HG03469 (cell line): ENCODE results near the gene SLC5A2.
"Not testable (repeated sequence)": the region's sequence is repeated elsewhere in the genome, so short reads cannot be mapped to it uniquely, and the experiment has no call there.

Experiments
- ATAC-seq: cut with Tn5 transposase; IDR thresholded peaks from one replicate; pipeline ENCODE4 v1.9.1; 2021; ENCODE audit warnings: mild to moderate bottlenecking, moderate library complexity, moderate number of reproducible peaks; ENCODE audit not compliant: unreplicated experiment

SLC5A2 gene

DNA sequence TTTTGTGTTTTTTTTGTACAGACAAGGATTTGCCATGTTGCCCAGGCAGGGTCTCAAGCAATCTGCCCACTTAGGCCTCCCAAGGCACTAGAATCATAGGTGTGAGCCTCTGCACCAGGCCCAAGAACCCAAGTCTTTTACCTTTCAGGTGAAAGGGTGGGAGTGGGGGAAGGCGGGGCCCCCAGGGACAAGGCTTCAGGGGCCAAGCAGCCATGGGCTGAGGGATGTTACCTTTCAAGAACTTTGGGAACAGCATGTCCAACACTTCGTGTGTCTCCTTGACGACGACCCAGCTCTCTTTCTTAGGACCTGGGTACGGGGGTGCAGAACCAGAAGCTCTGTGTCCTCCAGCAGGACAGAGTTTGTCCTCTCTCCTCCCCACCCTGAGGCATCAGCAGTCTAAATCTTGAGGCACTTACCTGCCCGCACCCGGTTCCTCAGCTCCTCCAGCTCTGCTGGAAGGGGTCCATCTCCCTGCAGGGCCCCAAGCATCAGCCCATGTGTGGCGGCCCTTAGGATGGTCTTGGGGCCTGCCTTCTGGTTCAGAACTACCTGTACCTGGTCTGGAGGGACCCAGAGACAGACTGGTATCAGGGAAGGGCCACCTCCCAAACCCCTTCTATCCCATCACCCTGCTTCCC, 9.0 kb downstream of the SLC5A2 start:
- ATAC-seq = no peak

DNA sequence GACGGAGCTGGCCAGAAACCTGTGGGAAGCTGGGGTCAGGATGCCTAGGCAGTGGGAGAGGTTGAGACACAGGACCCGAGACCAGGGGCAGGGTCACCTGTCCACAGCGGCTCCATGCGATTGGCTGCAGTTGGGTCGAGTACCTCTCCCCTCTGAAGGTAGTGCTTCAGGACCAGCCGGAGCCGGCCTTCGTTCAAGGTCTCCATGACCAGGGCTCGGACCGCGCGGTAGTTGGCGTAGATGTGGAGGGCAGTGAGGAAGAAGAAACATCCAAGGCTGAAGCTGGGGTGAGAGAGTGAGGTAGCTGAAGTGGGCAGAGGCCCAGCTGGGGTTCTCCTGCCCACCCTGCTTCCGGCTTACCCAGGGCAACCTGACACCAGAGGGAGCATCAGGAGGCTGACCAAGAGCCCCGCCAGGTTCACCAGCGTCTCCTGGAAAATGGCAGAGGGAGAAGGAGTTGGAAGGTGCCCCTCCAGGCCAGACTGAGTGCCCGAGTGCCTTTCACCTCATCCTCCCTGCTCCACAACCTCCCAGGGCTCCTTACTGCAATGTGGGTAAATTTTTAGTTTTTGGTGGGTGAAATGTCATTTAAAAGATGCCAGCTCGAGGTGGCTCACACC, 10.7 kb downstream of the SLC5A2 start:
- no peak for ATAC-seq

DNA sequence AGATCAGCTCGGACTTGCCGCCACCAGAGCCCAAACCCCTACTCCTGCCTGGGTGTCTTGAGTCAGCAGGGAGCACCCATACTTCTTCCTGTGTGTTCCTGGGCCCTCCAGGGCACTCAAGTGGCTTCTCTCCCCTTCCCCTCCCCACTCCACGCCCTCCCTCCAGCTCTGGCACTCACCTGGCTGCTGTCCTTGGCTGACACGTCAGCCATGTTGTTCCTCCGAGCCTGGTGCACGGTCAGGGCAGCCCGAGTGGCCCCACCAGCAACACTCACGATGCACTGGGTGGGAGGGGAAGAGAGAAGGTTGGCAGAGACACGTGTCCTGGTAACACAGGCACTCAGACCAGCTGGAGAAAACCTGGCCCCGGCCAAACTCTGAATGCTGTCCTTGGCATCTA, 13.7 kb downstream of the SLC5A2 start:
- ATAC-seq = no peak

DNA sequence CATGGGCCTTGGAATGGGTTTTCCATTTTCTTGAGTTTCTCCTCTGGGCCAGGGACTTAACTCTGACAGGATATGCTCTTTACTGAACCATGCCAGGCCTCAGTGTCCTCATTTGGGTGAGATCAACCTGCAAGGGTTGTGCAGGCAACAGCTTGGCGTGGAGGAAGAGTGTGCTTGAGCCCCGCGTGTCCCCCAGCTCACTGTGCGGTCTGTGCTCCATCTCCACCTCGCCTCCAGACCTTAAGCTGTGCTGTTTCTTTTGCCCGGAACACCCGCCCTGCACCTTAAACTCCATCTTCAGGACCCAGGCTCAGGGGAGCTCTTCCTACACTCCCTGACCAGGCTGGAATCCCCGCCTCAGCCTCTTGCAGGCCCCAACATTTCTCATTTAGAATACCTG, 15.6 kb downstream of the SLC5A2 start:
- no peak for ATAC-seq

DNA sequence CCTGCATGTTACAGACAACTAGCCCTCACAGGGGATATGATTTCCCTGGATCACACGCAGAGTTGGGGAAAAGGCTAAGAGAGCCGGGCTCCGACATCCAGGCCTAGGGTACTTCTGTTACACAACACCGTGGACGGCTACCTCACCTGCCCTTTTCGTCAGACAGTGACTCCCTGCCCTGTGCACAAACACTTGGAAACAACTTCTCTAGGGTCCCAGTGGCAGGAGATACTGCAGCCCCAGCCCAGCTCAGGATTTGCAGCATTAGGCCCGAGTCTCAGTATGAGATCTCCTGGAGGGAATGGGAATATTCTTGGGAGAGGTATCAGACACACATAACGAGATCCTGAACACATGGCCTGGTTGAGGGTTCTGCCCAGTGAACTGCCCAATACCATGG, 17.0 kb downstream of the SLC5A2 start:
- no peak for ATAC-seq

DNA sequence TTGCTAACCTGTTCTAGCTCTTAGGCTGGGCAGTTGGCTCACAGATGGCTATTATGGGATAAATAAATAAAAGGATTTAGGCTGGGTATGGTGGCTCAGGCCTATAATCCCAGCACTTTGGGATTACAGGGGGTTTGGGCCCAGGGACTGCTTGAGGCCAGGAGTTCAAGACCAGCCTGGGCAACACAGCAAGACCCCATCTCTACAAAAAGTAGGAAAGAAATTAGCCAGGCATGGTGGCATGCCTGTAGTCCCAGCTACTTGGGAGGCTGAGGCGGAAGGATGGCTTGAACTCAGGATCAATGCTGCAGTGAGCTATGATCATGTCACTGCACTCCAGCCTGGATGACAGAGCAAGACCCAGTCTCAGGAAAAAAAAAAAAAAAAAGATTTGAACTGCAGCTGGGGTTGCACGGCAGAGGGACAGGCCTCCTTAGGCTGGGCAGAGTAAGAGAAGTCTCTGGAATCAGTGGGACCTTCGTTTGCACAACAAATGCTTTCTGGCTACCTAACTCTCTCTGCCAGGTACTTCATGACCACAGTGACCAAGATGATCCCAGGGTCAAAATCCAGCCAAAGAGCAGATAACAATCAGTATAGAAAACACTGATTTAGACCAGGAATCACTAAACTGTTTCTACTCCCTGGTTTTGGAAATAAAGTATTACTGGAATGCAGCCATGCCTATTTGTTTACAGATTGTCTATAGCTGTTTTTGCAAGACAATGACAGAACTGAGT, 18.5 kb downstream of the SLC5A2 start:
- ATAC-seq = no peak

DNA sequence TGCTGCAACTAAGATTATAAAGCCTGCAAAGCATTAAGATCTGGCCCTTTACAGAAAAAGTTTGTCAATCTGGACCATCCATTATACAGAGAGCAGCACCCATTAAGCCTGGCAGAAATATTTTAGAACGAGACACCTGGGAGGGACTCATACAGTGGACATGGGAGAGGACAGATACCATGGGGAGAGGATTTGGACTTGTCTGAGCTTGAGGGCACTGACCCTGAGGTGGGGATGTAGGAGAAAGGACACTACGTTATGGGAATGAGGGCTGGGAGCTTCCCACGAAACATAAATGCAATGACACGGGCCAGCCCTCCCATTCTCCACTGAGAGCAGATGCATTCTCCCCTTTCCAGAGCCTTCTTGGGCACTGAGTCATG, 19.0 kb downstream of the SLC5A2 start:
- ATAC-seq = no peak

DNA sequence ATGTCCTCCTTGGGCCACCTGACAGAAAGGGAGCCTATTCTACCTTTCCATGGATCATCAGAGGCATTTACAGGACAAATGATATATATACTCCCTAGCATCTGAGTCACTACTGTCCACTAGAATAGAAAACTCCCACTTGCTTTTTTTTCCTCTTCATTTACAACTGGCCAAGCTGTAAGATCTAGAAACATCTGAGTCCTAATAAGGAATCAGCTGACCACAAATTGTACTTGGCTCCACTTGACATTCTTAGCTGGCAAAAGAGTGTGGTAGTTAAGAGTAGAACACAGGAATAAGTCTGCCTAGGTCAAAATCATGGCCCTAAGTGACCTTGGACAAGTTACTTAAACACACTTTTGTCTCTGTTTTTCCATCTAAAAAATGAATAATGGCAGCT, 20.1 kb downstream of the SLC5A2 start:
- ATAC-seq = no peak

DNA sequence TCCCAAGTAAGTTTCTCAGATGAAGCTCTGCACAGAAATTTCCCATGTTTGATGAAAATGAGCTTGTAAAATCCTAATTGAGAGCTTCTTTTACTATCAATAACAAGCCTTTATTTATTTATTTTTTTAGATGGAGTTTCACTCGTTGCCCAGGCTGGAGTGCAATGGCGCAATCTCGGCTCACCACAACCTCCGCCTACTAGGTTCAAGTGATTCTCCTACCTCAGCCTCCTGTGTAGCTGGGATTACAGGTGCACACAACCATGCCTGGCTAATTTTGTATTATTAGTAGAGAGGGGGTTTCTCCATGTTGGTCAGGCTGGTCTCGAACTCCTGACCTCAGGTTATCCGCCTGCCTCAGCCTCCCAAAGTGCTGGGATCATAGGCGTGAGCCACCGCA, 20.6 kb downstream of the SLC5A2 start:
- not testable (repeated sequence) for ATAC-seq

DNA sequence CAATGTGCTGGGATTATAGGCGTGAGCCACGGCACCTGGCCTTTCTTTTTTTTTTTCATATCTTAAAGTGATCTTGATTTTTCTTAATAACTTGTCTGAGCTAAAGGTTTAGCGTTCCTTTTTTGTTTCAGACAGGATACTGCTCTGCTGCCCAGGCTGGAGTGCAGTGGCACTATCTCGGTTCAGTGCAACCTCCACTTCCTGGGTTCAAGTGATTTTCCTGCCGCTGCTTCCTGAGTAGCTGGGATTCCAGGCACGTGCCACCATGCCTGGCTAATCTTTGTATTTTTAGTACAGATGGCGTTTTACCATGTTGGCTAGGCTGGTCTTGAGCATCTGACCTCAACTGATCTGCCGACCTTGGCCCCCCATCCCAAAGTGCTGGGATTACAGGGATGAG, 21.2 kb downstream of the SLC5A2 start:
- ATAC-seq = no peak

DNA sequence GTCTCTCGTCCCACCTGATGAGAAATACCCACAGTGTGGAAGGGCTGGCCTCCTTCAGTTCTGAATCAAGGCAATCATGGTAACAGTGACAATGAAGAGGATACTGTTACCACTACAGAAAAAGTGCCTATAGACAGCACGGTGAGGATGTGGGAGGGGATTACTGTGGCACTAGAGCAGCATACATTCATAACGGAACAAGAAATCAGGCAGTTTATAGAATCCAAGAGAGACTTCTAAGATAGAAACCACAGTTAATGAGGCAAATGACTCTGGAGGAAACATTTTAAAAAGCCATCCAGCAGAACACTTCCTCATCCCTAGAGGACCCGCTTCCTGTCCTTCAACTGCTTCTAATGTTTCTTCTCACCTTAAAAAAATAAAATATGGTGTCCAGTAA, 22.6 kb downstream of the SLC5A2 start:
- ATAC-seq = peak; percentile 65

DNA sequence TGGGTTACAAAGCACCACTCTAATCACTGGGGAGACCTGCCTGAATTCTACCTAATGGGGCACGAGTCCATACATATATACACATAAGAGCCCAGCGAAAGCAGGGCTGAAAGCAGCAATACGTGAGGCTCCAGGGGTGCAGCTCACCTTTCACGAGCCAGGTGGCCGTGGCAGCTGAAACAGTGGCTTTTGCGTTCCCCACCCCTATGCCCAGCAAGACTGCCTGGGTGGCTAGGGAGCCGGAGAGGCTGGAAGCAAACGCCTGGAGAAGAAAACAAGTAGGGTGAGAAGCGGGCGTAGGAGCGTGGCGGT, 24.6 kb downstream of the SLC5A2 start:
- ATAC-seq = no peak

DNA sequence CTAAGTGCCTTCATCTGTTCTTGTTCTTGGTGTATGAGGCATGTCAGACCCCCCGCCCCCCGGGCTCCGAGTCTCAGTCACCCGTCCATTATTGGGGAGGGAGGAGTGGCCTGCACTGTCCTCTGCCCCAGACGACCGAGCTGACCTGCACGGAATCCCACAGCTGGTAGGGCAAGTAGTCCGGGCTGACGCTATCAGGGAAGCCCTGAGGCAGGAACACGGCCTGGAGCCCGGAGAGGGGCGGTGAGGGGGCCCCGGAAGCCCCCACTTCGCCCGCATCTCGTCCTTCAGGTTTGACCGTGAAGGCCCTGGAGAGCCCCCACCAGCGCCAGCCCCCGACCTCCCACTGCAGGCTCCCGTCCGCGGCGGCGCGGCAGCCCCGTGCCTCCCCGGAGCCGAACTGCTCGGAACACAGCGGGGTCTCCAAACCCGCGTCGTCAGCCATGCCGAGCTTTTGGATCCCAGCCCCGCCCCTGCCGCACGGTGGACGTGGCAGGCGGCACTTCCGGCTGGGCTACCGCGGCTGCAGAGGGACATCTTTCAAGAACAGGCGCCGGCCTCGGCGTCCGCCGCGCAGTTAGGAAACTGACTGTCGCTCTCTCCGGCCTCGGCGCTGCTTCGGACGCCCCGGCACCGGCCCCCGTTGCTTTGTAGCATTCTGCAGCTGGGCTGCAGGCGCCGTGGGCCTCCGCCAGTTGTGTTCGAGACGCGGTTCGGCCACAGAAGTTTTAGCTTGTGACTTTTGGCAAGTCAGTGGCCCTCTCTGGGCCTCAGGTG, 25.2 kb downstream of the SLC5A2 start, which contains the start of gene RUSF1:
RUSF1 (minus strand) TSS at position 463 of the 777 bp plus-strand sequence; CDS start at position 445, 18 bp downstream.
- ATAC-seq = peak; percentile 74

DNA sequence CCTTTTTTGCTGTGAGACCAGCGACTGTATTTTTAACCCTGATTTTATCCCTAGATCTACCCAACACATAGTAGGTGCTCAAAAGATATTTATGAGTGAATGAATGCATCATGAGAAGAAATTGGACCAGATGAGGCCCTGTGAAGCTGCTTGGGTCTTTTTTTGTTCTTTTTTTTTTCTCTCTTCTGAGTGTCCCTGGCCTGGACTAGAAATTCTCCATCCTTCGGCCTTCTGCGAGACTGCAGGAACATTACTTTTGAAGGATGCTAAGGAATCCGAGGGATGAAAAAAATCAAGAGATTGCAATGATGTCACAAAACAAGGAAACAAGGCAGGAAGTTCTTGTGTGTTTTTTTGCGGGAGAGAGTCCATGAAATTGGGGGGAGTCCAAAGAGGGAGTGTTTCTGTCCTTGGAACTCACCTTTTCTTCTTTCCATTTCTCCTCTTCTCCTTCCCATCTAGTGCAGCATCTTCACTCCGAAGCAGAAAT, 25.8 kb downstream of the SLC5A2 start:
- ATAC-seq = no peak

DNA sequence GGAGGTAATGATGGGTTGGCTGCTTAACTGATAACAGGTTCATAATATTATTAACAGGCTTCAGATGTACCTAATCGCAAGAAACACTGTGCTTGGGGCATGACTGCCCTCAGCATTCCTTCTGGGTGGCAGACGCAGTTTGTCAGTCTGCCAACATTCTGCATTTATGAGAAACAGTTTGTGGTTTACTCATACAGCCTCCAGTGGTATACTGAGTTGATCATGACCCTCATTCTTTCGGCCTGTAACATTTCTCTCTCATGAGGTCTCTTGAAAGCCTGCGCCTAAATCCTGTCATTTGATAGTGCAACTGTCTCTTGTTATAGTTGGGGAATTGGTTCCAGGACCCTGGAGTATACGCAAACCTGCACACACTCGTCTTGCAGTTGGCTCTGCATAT, 30.2 kb downstream of the SLC5A2 start:
- ATAC-seq = no peak

DNA sequence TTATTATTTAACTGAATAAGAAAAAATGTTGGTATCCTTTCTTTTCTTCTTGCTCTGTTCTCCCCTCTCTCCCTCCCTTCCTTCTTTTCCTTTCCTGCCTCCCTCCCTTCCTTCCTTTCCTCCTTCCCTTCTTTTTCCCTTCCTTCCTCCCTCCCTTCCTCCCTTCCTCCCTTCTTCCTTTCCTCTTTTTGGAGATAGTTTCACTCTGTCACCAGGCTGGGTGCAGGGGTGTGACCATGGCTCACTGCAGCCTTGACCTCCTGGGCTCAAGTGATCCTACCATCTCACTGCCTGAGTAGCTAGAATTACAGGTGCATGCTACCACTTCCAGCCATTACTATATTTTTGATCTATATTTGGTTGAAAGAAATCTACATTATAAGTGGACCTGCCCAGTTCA, 31.0 kb downstream of the SLC5A2 start:
- no peak for ATAC-seq

DNA sequence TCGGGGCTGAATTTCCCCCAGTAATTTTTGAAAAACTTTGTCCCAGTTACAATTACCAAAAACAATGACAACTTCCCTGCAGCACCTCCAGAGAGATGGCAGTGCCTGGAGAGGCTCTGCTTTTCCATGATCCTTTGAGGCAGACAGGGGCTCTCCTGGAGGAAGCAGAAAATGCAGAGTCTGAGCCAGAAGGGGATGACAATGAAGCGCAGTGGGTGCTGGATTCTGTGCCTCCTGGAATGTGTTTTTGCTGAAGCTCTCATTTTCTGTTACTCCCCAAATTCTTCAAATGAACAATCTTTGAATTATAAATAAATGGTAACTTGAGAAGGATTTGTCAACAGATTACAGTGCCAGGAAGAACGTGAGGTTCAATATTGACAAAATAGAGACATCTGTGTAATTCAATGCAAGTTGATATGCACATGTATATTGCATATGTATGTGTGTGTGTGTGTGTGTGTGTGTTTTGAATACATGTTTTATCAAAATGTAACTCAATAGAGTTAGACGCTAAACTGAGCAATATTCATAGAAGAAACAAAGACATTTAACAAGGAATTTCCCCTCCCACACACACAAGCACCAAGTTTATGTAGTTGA, 35.0 kb downstream of the SLC5A2 start:
- no peak for ATAC-seq

DNA sequence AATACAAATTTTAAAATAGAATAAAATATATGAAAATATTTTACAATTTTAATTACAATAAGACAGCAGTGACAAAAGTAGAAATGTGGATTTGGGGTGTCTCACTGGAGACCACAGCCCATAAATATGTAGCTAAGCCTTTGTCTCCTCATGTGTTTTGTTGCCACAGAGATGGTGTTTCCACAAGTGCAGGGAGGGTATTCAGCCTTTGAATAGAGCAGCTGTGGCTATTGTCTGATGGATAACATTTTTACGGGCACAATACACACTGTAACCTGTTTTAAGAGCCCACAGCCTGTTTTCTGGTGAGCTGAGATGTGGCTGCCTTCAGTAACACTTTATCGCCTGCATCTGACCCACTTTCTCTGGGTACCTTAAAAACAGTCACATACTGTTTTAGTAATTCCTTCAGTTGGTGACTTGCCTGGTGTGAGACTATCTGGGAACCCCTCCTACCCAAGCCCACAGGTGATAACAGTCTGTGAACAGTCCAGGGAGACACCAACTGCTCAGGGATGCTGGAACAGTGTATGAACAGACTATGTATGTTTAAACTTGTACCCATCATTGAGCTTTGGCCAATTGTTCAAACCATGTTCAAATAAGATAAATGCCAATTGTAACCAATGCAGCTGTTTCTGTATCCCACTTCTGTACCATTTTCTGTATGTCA, 37.0 kb downstream of the SLC5A2 start:
- no peak for ATAC-seq

DNA sequence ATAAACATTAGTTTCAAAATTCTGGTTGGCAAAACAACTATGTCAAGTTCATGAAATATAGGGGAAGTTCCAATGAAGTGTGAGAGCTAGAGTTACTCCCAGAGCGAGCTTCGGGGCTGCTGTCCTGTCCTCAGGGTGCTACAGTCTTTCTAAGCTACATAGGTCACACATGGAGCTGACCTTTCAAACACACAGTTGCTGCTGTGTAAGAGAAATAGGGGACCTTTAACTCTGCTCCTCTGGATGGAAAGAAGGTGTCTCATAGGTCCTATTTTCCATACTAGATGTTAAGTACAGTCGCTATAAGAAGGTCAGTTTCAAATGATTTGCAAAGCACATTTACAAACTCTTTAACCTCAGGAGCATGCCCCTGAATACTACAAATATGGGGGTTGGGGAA, 38.4 kb downstream of the SLC5A2 start:
- no peak for ATAC-seq

DNA sequence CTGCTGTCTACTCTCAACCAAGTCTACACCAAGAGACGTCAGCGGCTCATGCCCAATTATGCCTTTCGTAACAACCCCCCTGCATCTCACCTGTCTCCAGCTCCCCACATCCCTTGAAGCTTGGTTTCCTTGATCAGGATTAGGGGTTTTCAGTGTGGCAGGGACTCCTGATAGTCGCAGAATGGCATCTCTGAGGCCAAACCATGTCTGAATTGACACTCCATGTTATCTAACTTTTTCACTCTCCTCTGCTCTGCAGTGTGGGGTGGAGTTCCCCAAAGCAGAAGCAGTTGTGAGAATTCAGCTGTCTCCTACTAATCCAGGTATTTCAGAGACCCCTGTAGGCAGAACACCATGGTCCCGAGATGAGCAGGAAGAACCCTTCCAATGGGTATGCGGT, 39.1 kb downstream of the SLC5A2 start:
- no peak for ATAC-seq
